Stimulated activated CD4-positive, alpha-beta T cell treated with anti-CD3 and anti-CD28 coated beads, Interleukin-1b, Interleukin-23, amount 100 ng/mL, for 48 hours (primary cell): ENCODE measurements around the gene GALNT3.

Experiments used
- DNase-seq: peaks from one replicate; pipeline ENCODE4 v3.0.0-alpha.2; 2020

The GALNT3 gene

GRCh38 chr2:165795011-165795410 is 964 bp upstream of the GALNT3 start:
- DNase-seq: no peak

- peak; percentile 69 for DNase-seq
These were observed 485 bp upstream of the GALNT3 start for GRCh38 chr2:165794536-165794928.

GRCh38 chr2:165793161-165793778 is 777 bp downstream of the GALNT3 start:
- DNase-seq: no peak

GRCh38 chr2:165792104-165792454 is 2.0 kb downstream of the GALNT3 start:
- DNase-seq: no peak

GRCh38 chr2:165791421-165792103 is 2.5 kb downstream of the GALNT3 start:
- no peak for DNase-seq

GRCh38 chr2:165790466-165790865 is 3.6 kb downstream of the GALNT3 start:
- DNase-seq: no peak

DNA sequence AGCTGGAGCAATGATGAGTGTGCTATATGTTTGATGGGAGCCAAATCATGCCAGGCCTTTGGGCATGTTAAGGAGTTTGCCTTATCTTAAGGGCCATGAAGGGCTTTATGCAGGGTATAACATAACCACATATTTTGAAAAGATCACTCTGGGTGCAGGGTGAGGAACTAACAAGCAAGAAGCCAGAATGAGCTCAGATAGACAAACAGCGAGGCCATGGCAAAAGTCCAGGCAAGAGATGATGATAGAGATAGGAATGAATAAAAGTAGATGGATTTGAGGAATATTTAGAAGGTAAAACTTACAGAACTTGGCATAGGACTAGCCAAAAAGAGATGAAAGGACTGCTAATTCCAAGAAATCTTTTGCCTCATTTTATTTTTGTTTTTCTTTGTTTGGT is 6.7 kb downstream of the GALNT3 start:
- DNase-seq: no peak

- no peak for DNase-seq
These were observed 14.3 kb downstream of the GALNT3 start for GRCh38 chr2:165779706-165780105.

- no peak for DNase-seq
These were observed 15.2 kb downstream of the GALNT3 start for GRCh38 chr2:165778653-165779451.

DNA sequence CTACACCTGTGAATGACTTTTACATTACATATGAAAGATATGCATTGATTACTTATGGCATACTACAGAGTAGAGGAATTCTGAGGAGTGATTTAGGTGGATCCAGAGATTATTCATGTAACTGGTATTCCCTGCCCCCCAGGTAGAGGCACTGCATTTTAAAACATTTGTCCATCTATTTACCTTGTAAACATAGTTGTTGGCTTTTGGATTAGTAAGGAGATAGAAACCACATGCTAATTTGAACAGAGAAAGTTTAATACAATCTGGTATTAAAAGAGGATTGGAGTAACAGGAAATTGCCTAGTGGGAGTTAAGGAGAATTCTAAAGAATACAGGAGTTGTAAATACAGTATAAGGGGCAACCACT is 15.9 kb downstream of the GALNT3 start:
- DNase-seq: no peak

DNA sequence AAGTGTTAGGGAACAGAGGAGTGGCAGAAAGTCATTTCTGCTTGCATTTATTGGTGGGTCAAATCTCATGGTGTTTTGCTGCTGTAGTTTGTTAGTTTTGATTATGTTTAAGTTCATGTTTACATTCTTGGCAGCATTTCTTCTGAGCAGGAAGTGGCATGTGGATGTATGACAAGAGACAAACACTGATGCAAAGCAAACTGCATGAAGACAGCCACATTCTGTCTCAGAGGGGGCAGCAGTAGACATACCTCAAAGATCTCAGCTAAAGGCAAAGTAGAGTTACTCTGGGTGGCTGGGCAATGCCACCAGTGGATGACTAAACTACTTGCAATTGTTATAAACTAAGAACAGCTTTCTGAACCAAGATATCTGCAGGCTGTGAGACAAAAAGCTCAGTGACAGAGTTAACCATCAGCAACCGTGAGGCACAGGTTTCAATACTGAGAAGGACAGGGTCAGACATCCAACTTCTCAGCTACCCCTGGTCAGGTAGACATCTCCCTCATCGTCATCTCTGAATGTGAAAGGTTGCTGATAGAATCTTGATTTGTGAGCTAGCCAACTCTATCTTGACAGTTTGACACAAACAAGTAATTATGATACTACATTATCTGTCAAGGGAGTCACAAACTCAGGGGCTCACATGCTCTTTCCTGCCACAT is 16.4 kb downstream of the GALNT3 start:
- no peak for DNase-seq

- no peak for DNase-seq
These were observed 17.3 kb downstream of the GALNT3 start for GRCh38 chr2:165776796-165777195.

GRCh38 chr2:165776013-165776412 is 18.0 kb downstream of the GALNT3 start:
- DNase-seq: no peak

DNA sequence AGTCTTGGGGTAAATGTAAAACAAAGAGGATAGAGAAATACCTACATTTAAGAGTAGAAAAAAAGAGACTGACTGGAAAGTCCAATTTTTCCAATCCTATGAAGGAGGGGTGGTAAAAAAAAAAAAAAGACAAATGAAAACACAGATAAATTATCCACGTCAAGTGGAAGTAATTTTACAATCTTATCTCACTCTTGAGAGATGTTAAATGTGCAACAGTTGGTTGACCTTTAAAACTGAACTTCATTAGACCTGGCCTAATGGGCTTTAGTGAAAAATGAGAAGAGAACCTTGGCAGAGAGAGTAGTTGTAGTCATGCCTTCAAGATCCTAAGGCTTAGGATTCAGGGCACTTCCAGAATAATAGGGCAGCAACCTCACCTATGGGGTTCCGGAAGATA is 20.4 kb downstream of the GALNT3 start:
- no peak for DNase-seq

- DNase-seq: no peak
These were observed 21.9 kb downstream of the GALNT3 start for GRCh38 chr2:165772183-165772582.

GRCh38 chr2:165766326-165766927 is 27.6 kb downstream of the GALNT3 start:
- no peak for DNase-seq

GRCh38 chr2:165762723-165763122 is 31.3 kb downstream of the GALNT3 start:
- DNase-seq: no peak

- no peak for DNase-seq
These were observed 36.0 kb downstream of the GALNT3 start for GRCh38 chr2:165757906-165758675.

GRCh38 chr2:165746501-165746900 is 47.5 kb downstream of the GALNT3 start:
- no peak for DNase-seq

GRCh38 chr2:165745916-165746315 is 48.1 kb downstream of the GALNT3 start:
- DNase-seq: no peak

- DNase-seq: no peak
These were observed 50.6 kb downstream of the GALNT3 start for GRCh38 chr2:165743442-165743841.

DNA sequence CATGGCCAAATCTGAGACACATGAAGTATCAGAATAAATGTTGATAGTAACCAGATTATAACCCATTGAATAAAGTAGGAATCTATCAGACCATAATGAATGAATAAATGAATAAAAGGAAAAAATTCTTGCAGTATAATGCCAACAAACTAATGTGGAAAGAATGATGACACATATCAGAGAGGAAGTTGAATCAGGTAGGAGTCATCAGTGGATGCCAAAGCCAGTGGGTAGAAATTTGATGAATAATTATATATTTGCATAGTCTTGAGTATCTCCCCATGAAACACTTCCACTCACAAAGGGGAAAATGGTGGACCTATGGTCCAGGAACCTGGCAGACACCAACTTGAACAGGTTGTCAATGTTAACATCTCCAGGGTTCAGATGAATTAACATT is 68.6 kb downstream of the GALNT3 start:
- no peak for DNase-seq
